ENCODE measurements around the gene BCKDHA.

BCKDHA gene

DNA sequence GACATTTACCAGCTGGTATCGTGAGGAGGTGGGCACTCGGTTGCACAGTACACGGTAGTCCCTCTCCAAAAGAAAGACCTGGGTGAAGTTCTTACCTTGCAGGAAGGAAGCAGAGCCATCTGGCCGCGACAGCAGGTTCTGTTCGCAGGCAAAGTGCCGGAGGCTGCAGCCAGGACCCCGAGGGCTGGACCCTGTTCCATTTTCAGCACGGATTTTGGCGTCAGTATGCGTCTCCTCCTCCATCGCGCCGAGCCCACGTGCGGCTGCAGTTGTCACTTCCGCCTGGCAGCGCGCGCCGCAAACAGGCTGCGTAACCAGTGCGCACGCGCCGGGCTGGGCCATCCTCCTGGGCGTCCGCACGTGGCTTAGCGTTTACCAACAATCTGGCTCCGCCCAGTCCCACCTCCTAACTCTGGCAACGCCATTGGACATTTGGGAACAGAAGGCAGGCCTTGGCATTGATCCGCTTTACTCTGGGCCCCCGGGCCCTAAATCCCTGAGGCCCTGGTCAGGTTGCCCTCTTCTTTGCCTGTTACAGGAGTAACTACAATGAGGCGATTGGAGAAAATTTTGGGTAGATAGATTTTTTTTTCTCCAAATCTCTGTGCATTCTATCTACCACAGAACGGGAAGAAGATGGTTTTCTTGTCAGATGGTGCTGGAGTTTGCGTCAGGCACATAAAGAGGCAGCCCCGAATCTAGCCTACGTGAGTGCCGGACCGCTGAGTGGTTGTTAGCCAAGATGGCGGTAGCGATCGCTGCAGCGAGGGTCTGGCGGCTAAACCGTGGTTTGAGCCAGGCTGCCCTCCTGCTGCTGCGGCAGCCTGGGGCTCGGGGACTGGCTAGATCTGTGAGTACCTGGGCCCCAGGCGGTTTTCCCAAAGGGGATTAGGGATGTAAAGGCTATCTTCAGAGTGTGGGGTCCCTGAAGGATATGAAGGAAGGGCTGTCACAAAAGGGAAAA, at the start of gene BCKDHA, which contains the start of gene EXOSC5:
TSS of gene BCKDHA (plus strand) at position 733 of the 964 bp plus-strand sequence. CDS start at position 743, 10 bp downstream.
TSS of gene EXOSC5 (minus strand) at position 274 of the 964 bp plus-strand sequence. CDS start at position 243, 31 bp downstream.
- TF ChIP-seq L3MBTL2 (conservative IDR thresholded peaks at IDR 0.05) (peak; percentile 96), SP1 (IDR thresholded peaks at IDR 0.05) (no peak), ARNT (IDR thresholded peaks at IDR 0.05) (peak; percentile 25; the same call in 1 of the 2 replicates), ELF4 (IDR thresholded peaks at IDR 0.05) (peak; percentile 68), NFRKB (IDR thresholded peaks at IDR 0.05) (peak; percentile 93), FOXK2 (IDR thresholded peaks at IDR 0.05) (peak; percentile 97), TARDBP (IDR thresholded peaks at IDR 0.05) (no peak)
- TF ChIP-seq, protein P1, sequence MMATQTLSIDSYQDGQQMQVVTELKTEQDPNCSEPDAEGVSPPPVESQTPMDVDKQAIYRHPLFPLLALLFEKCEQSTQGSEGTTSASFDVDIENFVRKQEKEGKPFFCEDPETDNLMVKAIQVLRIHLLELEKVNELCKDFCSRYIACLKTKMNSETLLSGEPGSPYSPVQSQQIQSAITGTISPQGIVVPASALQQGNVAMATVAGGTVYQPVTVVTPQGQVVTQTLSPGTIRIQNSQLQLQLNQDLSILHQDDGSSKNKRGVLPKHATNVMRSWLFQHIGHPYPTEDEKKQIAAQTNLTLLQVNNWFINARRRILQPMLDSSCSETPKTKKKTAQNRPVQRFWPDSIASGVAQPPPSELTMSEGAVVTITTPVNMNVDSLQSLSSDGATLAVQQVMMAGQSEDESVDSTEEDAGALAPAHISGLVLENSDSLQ (IDR thresholded peaks at IDR 0.05): peak; percentile 26; the same call in 1 of the 2 replicates
- POLR2A ChIA-PET: interaction anchor here (1.0 kb wide), 1 partner anchor 42 kb away, joined by 3 read pairs; the partner anchor contains the start of gene DMAC2
- CTCF ChIA-PET: no interaction called here
- peak; percentile 99 for DNase-seq (ENCODE audit: extremely low spot score)

DNA sequence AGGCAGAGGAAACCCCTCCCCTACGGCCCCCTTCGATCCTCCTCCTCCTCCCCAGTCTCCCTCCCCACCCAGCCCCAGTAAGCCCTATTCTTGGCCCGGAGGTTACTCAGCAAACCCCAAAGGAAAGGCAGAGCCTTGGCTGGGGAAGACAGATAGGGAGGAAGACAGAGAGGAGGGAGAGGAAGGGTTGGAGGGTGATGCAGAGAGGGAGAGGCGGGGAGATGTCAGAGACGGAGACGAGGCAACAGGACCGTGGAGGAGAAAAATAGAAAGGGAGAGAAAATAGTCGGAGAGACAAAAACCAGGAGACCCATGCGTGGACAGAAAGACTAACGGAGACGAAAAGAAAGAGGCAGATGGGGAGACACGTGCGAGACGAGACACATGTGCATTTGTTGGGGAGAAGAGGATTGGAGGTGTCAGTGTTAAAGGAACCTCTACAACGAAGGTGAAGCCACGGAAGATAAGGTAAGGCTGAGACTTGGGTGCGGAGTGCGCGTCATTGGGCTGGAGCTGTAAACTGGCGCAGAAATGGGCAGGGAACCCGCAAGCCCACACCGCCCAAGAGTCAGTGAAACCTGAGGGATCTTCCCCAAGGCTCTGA, 46.8 kb upstream of the BCKDHA start:
- no peak for TF ChIP-seq SP1 (IDR thresholded peaks at IDR 0.05)
- TF ChIP-seq FOXA1 (IDR thresholded peaks at IDR 0.05): no peak
- TF ChIP-seq LEF1 (IDR thresholded peaks at IDR 0.05; ENCODE audit: borderline replicate concordance): no peak
- no peak for TF ChIP-seq TARDBP (IDR thresholded peaks at IDR 0.05)
- TF ChIP-seq, protein P1 (IDR thresholded peaks at IDR 0.05): no peak
- TF ChIP-seq FOXM1 (IDR thresholded peaks at IDR 0.05; ENCODE audit: borderline replicate concordance): no peak
- no peak for TF ChIP-seq ARNT (IDR thresholded peaks at IDR 0.05)
- no peak for DNase-seq (ENCODE audit: extremely low spot score)
- ChIA-PET POLR2A (interaction anchor here (1.5 to 5.4 kb wide), 2 partner anchors 13 to 14 kb away, joined by 8 to 51 read pairs; partner anchors contain the start of gene B9D2), CTCF (interaction anchor here (1.8 kb wide), 1 partner anchor 28 kb away, joined by 5 read pairs; no protein-coding TSS in a partner anchor)

DNA sequence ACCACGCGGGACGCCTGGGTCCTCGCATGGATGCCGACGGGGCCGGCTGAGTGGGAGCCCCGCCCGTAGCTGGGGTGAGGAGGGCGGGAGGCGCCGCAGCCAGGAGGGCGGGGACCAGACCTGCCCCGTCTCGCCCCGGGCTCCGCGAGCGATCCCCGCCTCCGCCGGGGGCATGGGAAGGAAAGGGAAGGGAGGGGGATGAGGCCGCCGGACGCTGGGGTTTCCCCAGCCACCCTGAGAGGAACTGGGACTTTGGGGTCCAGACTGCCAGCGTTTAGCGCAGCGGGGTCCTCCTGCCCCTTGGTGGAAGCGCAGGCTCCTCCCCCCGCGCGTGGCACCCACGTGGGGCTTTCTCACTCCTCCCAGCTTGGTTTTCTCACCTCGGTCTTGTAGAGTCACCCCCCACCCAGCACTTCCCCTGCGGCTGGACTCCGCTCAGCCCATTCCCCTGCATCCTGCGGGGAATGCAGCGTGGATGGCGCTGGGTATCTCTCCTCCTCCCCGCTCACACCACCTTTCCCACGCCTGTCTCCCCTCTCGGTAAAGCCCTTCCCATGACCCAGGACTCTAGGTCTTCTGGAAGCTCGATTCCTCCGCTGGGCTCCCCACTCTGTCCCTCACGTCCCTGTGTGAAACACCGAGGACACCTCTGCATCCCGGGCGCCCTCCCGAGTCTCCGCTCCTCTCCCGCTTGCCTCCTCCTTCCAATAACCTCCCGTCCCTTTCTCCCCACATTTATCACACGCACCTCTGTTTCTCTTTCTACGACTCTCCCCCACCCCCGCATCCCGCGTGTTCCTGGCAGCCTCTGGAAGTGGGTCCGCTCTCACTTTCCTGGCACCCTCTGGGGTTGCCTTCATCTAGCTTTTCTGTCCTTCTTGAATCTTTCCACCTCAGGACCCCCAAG, 46.0 kb upstream of the BCKDHA start:
- POLR2A ChIA-PET: interaction anchor here (0.8 to 5.4 kb wide), 10 partner anchors 12 to 125 kb away, joined by 3 to 51 read pairs (median 5); partner anchors contain the start of genes B9D2 and CCDC97
- CTCF ChIA-PET: interaction anchor here (0.6 to 1.8 kb wide), 3 partner anchors 12 to 618 kb away, joined by 3 to 5 read pairs (median 4); partner anchors contain the start of gene B9D2
- peak; percentile 56 for DNase-seq (ENCODE audit: extremely low spot score)
- TF ChIP-seq FOXA1 (IDR thresholded peaks at IDR 0.05): no peak
- no peak for TF ChIP-seq NFRKB (IDR thresholded peaks at IDR 0.05)
- TF ChIP-seq ARNT (IDR thresholded peaks at IDR 0.05): no peak
- TF ChIP-seq FOXK2 (IDR thresholded peaks at IDR 0.05): no peak
- TF ChIP-seq HDGF (IDR thresholded peaks at IDR 0.05; ENCODE audit: borderline replicate concordance): no peak
- TF ChIP-seq FOXM1 (IDR thresholded peaks at IDR 0.05; ENCODE audit: borderline replicate concordance): no peak
- TF ChIP-seq, protein P1 (IDR thresholded peaks at IDR 0.05): no peak

DNA sequence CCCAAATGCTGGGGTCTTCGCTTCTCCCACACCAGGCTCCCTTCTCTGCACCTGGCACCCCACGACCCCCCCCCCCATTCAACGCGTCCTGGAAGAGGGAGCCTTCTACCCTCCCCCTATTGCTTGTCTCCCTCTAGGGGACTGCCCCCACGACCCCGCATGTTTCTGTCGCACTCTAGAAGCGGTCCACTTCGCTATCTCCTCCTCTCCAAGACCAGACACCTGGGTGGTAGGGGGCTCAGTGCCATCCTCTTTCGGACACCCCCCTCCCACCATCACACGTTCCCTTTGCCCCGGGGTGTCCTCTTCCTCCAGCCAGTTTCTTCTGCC, 45.4 kb upstream of the BCKDHA start:
- DNase-seq (ENCODE audit: extremely low spot score): no peak
- no peak for TF ChIP-seq L3MBTL2 (conservative IDR thresholded peaks at IDR 0.05)
- no peak for TF ChIP-seq SP1 (IDR thresholded peaks at IDR 0.05)
- TF ChIP-seq, protein P1 (IDR thresholded peaks at IDR 0.05): no peak
- TF ChIP-seq BHLHE40 (IDR thresholded peaks at IDR 0.05; ENCODE audit: borderline replicate concordance): no peak
- no peak for TF ChIP-seq NFRKB (IDR thresholded peaks at IDR 0.05)
- TF ChIP-seq FOXM1 (IDR thresholded peaks at IDR 0.05; ENCODE audit: borderline replicate concordance): no peak
- TF ChIP-seq CTBP1 (IDR thresholded peaks at IDR 0.05; ENCODE audit: borderline replicate concordance): no peak
- POLR2A ChIA-PET: interaction anchor here (0.6 to 5.4 kb wide), 11 partner anchors 12 to 126 kb away, joined by 3 to 51 read pairs (median 5); partner anchors contain the start of genes B9D2, CCDC97 and HNRNPUL1
- CTCF ChIA-PET: interaction anchor here (0.6 to 1.8 kb wide), 3 partner anchors 12 to 617 kb away, joined by 3 to 5 read pairs (median 4); partner anchors contain the start of gene B9D2
